H9 (cell line): ENCODE results near the gene GLP2R. TPM values are rescaled to one million over a fixed set of nuclear protein-coding genes. Genes with fewer than 3 reads are reported as not detected.

Source experiments
- DNase-seq: peaks from one replicate; pipeline ENCODE4 v3.0.0-alpha.2; 2017
- H2AFZ ChIP-seq: one replicate; pipeline ENCODE4 v1.6.1; 2013; ENCODE audit warnings: mild to moderate bottlenecking, low read length, control low read depth, moderate library complexity
- H2AK5ac ChIP-seq: 2 replicates; pipeline ENCODE4 v1.6.1; 2013; ENCODE audit warnings: low read length, control low read depth, mixed read lengths; ENCODE audit not compliant: insufficient read length
- H2BK120ac ChIP-seq: one replicate; pipeline ENCODE4 v1.6.1; 2013; ENCODE audit warnings: low read depth, mild to moderate bottlenecking, low read length, control low read depth, inconsistent platforms; ENCODE audit not compliant: poor library complexity, severe bottlenecking
- H2BK12ac ChIP-seq: 2 replicates; pipeline ENCODE4 v1.6.1; 2013; ENCODE audit warnings: low read length, control low read depth, mixed read lengths, low read depth; ENCODE audit not compliant: insufficient read length
- H2BK15ac ChIP-seq: 2 replicates; pipeline ENCODE4 v1.6.1; 2013; ENCODE audit warnings: low read depth, low read length, control low read depth
- H2BK20ac ChIP-seq: one replicate; pipeline ENCODE4 v1.6.1; 2013; ENCODE audit warnings: low read depth, mild to moderate bottlenecking, low read length, control low read depth, inconsistent platforms; ENCODE audit not compliant: poor library complexity, severe bottlenecking
- H2BK5ac ChIP-seq: 2 replicates; pipeline ENCODE4 v1.6.1; 2013; ENCODE audit warnings: low read length, control low read depth, mixed read lengths; ENCODE audit not compliant: insufficient read length
- H3K14ac ChIP-seq: 2 replicates; pipeline ENCODE4 v1.6.1; 2013; ENCODE audit warnings: low read length, control low read depth; ENCODE audit not compliant: insufficient read depth
- H3K18ac ChIP-seq: 2 replicates; pipeline ENCODE4 v1.6.1; 2013; ENCODE audit warnings: low read depth, mild to moderate bottlenecking, mixed read lengths, low read length, control low read depth; ENCODE audit not compliant: insufficient read length
- H3K23ac ChIP-seq: 2 replicates; pipeline ENCODE4 v1.6.1; 2013; ENCODE audit warnings: low read length, control low read depth, mixed read lengths, low read depth; ENCODE audit not compliant: insufficient read length
- H3K23me2 ChIP-seq: 2 replicates; pipeline ENCODE4 v1.6.1; 2013; ENCODE audit warnings: low read depth, mild to moderate bottlenecking, mixed read lengths, low read length, control low read depth; ENCODE audit not compliant: insufficient read length, poor library complexity, severe bottlenecking
- H3K27ac ChIP-seq: 2 replicates; pipeline ENCODE4 v1.5.1; 2013; ENCODE audit warnings: low read length, control low read depth, mixed read lengths, low read depth; ENCODE audit not compliant: insufficient read length
- H3K27me3 ChIP-seq: 2 replicates; pipeline ENCODE4 v1.6.1; 2013; ENCODE audit warnings: low read length, control low read depth, inconsistent platforms; ENCODE audit not compliant: insufficient read depth
- H3K4ac ChIP-seq: 2 replicates; pipeline ENCODE4 v1.6.1; 2013; ENCODE audit warnings: low read depth, mild to moderate bottlenecking, control low read depth, inconsistent platforms, low read length, moderate library complexity
- H3K4me1 ChIP-seq: 2 replicates; pipeline ENCODE4 v1.6.1; 2013; ENCODE audit warnings: low read length, control low read depth, inconsistent platforms; ENCODE audit not compliant: insufficient read depth
- H3K4me2 ChIP-seq: 2 replicates; pipeline ENCODE4 v1.6.1; 2013; ENCODE audit warnings: low read length, control low read depth, mixed read lengths; ENCODE audit not compliant: insufficient read length, insufficient read depth
- H3K56ac ChIP-seq: 2 replicates; pipeline ENCODE4 v1.6.1; 2013; ENCODE audit warnings: low read depth, mild to moderate bottlenecking, mixed read lengths, low read length, control low read depth; ENCODE audit not compliant: insufficient read length
- H3K79me1 ChIP-seq: 2 replicates; pipeline ENCODE4 v1.6.1; 2013; ENCODE audit warnings: low read depth, mild to moderate bottlenecking, moderate library complexity, low read length, control low read depth, inconsistent platforms; ENCODE audit not compliant: insufficient read depth, poor library complexity, severe bottlenecking
- H3K79me2 ChIP-seq: 2 replicates; pipeline ENCODE4 v1.6.1; 2013; ENCODE audit warnings: low read length, control low read depth, inconsistent platforms; ENCODE audit not compliant: insufficient read depth
- H3K9ac ChIP-seq: 2 replicates; pipeline ENCODE4 v1.6.1; 2013; ENCODE audit warnings: low read length, control low read depth, mixed read lengths; ENCODE audit not compliant: insufficient read length; ENCODE audit errors: extremely low read depth
- H3K9me3 ChIP-seq: one replicate; pipeline ENCODE4 v1.6.1; 2013; ENCODE audit warnings: low read depth, low read length, inconsistent platforms; ENCODE audit not compliant: control insufficient read depth
- H3T11ph ChIP-seq: one replicate; pipeline ENCODE4 v1.6.1; 2013; ENCODE audit warnings: mild to moderate bottlenecking, low read length, control low read depth, inconsistent platforms
- H4K20me1 ChIP-seq: one replicate; pipeline ENCODE4 v1.6.1; 2013; ENCODE audit not compliant: control insufficient read depth, insufficient read length, insufficient read depth
- H4K5ac ChIP-seq: 2 replicates; pipeline ENCODE4 v1.6.1; 2013; ENCODE audit warnings: low read depth, mild to moderate bottlenecking, mixed read lengths, low read length, control low read depth; ENCODE audit not compliant: insufficient read length
- H4K8ac ChIP-seq: replicated peaks from 2 replicates; pipeline ENCODE4 v1.6.1; 2013; ENCODE audit warnings: low read length, control low read depth, mixed read lengths, low read depth; ENCODE audit not compliant: insufficient read length
- H4K91ac ChIP-seq: 2 replicates; pipeline ENCODE4 v1.6.1; 2013; ENCODE audit warnings: low read depth, mild to moderate bottlenecking, moderate library complexity, mixed read lengths, low read length, control low read depth; ENCODE audit not compliant: insufficient read length
- H3K27ac Mint-ChIP-seq, 3 experiments: 2 replicates in 2 of 3; 3 replicates in 1 of 3; pipeline ENCODE4 v1.8.0; 2020 to 2021; ENCODE audit warnings: mixed read lengths in 3 of 3, mild to moderate bottlenecking in 1 of 3, moderate library complexity in 1 of 3
- H3K27me3 Mint-ChIP-seq: 2 replicates; pipeline ENCODE4 v1.8.0; 2021; ENCODE audit warnings: low read depth, mild to moderate bottlenecking, moderate library complexity, mixed read lengths
- H3K36me3 Mint-ChIP-seq, 3 experiments: 2 replicates in 2 of 3; 3 replicates in 1 of 3; pipeline ENCODE4 v1.8.0; 2020 to 2021; ENCODE audit warnings: low read depth in 3 of 3, mixed read lengths in 3 of 3; ENCODE audit not compliant: insufficient read depth in 1 of 3
- H3K4me1 Mint-ChIP-seq, 2 experiments: 2 replicates each; pipeline ENCODE4 v1.8.0; 2020; ENCODE audit warnings: mixed read lengths in 2 of 2
- H3K4me3 Mint-ChIP-seq, 2 experiments: 2 replicates in 1 of 2; 3 replicates in 1 of 2; pipeline ENCODE4 v1.8.0; 2020 to 2021; ENCODE audit warnings: mild to moderate bottlenecking in 2 of 2, mixed read lengths in 2 of 2, moderate library complexity in 1 of 2
- H3K9me3 Mint-ChIP-seq, 2 experiments: 2 replicates in 1 of 2; 3 replicates in 1 of 2; pipeline ENCODE4 v1.8.0; 2020; ENCODE audit warnings: mild to moderate bottlenecking in 2 of 2, mixed read lengths in 2 of 2, moderate library complexity in 1 of 2
- WGBS: extraction: QIAGEN DNeasy Blood & Tissue Kit; methylation state at CpG from one replicate; pipeline ENCODE4 v1.1.7; 2013; ENCODE audit warnings: missing lambda C conversion rate, low lambda C conversion rate, mixed read lengths; ENCODE audit not compliant: insufficient read length; ENCODE audit errors: extremely low coverage; 5-methylcytosine and 5-hydroxymethylcytosine counted together
- total RNA-seq: library from RNA; stranded (reverse); gene quantifications from 2 replicates; pipeline ENCODE4 v1.2.1, GENCODE V29; 2021
- TF ChIP-seq, protein P1 (sequence below): fragments of 200-600 bp; sonication (generic); conservative IDR thresholded peaks from 3 replicates; pipeline ENCODE4 v1.8.0; 2021; ENCODE audit warnings: antibody characterized with exemption, mild to moderate bottlenecking

Gene GLP2R
- total RNA-seq, 1 experiment from 2014 or later: not detected

DNA sequence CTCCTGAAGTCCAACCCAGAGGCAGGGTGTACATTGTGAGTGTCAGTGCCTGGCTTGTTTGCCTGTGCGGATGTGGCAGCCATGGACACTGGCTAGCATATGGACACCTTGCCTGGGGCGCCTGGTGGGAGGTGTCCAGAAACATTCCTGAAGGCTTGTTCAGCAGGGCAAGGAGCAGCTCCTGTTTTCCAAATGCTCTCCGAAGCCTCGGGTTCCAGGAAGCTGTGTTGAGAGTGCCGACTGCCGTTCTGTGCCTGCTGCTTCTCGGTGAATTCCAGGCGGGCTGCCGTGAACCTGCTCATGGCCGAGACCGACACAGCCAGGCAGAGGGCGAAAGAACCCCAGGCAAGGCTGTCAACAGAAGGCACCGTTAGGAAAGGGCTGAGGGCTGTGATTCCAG is 23.4 kb upstream of the GLP2R start:
- no CpG with 5 or more reads among the region's 13 CpGs for WGBS
- no peaks in the 10 kb centered on the region for H3K9me3 ChIP-seq
- H3K18ac ChIP-seq: no peak overlapping the region
- no peak for DNase-seq
- H3K9me3 Mint-ChIP-seq: no peaks in the 10 kb centered on the region
- H4K5ac ChIP-seq: no peak overlapping the region
- no peak overlapping the region for H2BK5ac ChIP-seq
- H3K79me2 ChIP-seq: no peaks in the 10 kb centered on the region
- no peak overlapping the region for H3K23ac ChIP-seq
- H3K14ac ChIP-seq: no peak overlapping the region
- no peak overlapping the region for H2BK20ac ChIP-seq
- no peaks in the 10 kb centered on the region for H3K36me3 Mint-ChIP-seq
- no peak overlapping the region for H4K8ac ChIP-seq
- no peak overlapping the region for H3K56ac ChIP-seq
- no peak overlapping the region for H4K91ac ChIP-seq
- no peak overlapping the region for H2AFZ ChIP-seq
- H3K4me1 ChIP-seq: no peaks in the 10 kb centered on the region
- H2BK12ac ChIP-seq: no peak overlapping the region
- H3K23me2 ChIP-seq: no peaks in the 10 kb centered on the region
- H3K4me2 ChIP-seq: no peak overlapping the region
- H3K27me3 ChIP-seq: no peaks in the 10 kb centered on the region
- H3K27me3 Mint-ChIP-seq: peaks cover 11% of the 10 kb centered on the region
- no peak overlapping the region for H3K4ac ChIP-seq
- H3K79me1 ChIP-seq: no peaks in the 10 kb centered on the region
- no peaks in the 10 kb centered on the region for H4K20me1 ChIP-seq
- H3K9ac ChIP-seq: no peak overlapping the region
- no peak overlapping the region for H2AK5ac ChIP-seq
- H2BK120ac ChIP-seq: no peak overlapping the region
- no peak overlapping the region for H2BK15ac ChIP-seq
- H3K27ac Mint-ChIP-seq: no peak overlapping the region
- TF ChIP-seq, protein P1, sequence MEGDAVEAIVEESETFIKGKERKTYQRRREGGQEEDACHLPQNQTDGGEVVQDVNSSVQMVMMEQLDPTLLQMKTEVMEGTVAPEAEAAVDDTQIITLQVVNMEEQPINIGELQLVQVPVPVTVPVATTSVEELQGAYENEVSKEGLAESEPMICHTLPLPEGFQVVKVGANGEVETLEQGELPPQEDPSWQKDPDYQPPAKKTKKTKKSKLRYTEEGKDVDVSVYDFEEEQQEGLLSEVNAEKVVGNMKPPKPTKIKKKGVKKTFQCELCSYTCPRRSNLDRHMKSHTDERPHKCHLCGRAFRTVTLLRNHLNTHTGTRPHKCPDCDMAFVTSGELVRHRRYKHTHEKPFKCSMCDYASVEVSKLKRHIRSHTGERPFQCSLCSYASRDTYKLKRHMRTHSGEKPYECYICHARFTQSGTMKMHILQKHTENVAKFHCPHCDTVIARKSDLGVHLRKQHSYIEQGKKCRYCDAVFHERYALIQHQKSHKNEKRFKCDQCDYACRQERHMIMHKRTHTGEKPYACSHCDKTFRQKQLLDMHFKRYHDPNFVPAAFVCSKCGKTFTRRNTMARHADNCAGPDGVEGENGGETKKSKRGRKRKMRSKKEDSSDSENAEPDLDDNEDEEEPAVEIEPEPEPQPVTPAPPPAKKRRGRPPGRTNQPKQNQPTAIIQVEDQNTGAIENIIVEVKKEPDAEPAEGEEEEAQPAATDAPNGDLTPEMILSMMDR: no peak
- H3K4me1 Mint-ChIP-seq: no peaks in the 10 kb centered on the region
- H3K4me3 Mint-ChIP-seq: no peak overlapping the region
- no peak overlapping the region for H3K27ac ChIP-seq
- no peak overlapping the region for H3T11ph ChIP-seq
